Liver (tissue), 9 donors: ENCODE results near the gene CDC37L1. TPM values are rescaled to one million over a fixed set of nuclear protein-coding genes. Genes with fewer than 3 reads are reported as not detected.

Experiments used
- DNase-seq: peaks from one replicate; pipeline ENCODE4 v3.0.0-alpha.2; 2017; ENCODE audit warnings: low spot score
- H3K27ac ChIP-seq, 2 donors: one replicate each; pipeline ENCODE4 v1.7.0; 2013; ENCODE audit warnings: inconsistent platforms in 2 of 2, low read length in 2 of 2, control low read depth in 1 of 2, low read depth in 1 of 2, mild to moderate bottlenecking in 1 of 2
- H3K27me3 ChIP-seq, 4 donors: one replicate each; pipeline versions ENCODE4 v1.6.1 to v1.7.0; 2013; ENCODE audit warnings: low read length in 3 of 4, inconsistent platforms in 1 of 4, mild to moderate bottlenecking in 1 of 4, moderate library complexity in 1 of 4; ENCODE audit not compliant: control insufficient read depth in 4 of 4, insufficient read depth in 4 of 4
- H3K36me3 ChIP-seq, 4 donors: one replicate each; pipeline versions ENCODE4 v1.6.1 to v1.7.0; 2013; ENCODE audit warnings: low read length in 3 of 4, mild to moderate bottlenecking in 3 of 4, low read depth in 1 of 4, moderate library complexity in 1 of 4; ENCODE audit not compliant: control insufficient read depth in 4 of 4, insufficient read depth in 3 of 4
- H3K4me1 ChIP-seq, 4 donors: one replicate each; pipeline versions ENCODE4 v1.6.1 to v1.7.0; 2013; ENCODE audit warnings: low read length in 3 of 4, mild to moderate bottlenecking in 3 of 4, moderate library complexity in 1 of 4; ENCODE audit not compliant: control insufficient read depth in 4 of 4, insufficient read depth in 4 of 4
- H3K4me3 ChIP-seq, 3 donors: one replicate each; pipeline versions ENCODE4 v1.6.1 to v1.7.0; 2013; ENCODE audit warnings: low read length in 3 of 3, control low read depth in 1 of 3, low read depth in 1 of 3, mild to moderate bottlenecking in 1 of 3
- H3K9ac ChIP-seq, 2 donors: one replicate each; pipeline ENCODE4 v1.7.0; 2013; ENCODE audit warnings: low read length in 2 of 2, mild to moderate bottlenecking in 2 of 2, moderate library complexity in 2 of 2, control low read depth in 1 of 2, low read depth in 1 of 2
- H3K9me3 ChIP-seq, 4 donors: one replicate each; pipeline versions ENCODE4 v1.6.1 to v1.7.0; 2013; ENCODE audit warnings: low read length in 3 of 4; ENCODE audit not compliant: control insufficient read depth in 4 of 4
- ATF3 ChIP-seq: IDR thresholded peaks from 2 replicates; pipeline ENCODE4 v1.6.1; 2016; ENCODE audit warnings: antibody characterized with exemption
- CTCF ChIP-seq: fragments of 150-350 bp; IDR thresholded peaks from 2 replicates; pipeline ENCODE4 v1.5.1; 2017; ENCODE audit warnings: improper control_type of control experiment, low read depth, low read length; ENCODE audit not compliant: missing input control
- FOXA1 ChIP-seq: IDR thresholded peaks from 2 replicates; pipeline ENCODE4 v1.6.1; 2016; ENCODE audit warnings: antibody characterized with exemption
- GABPA ChIP-seq, 2 donors: IDR thresholded peaks in 1 of 2; conservative IDR thresholded peaks in 1 of 2; 2 replicates each; pipeline ENCODE4 v1.6.1; 2016; ENCODE audit warnings: antibody characterized with exemption in 2 of 2, mild to moderate bottlenecking in 1 of 2, moderate library complexity in 1 of 2
- HNF4A ChIP-seq, 2 donors: conservative IDR thresholded peaks; 2 replicates each; pipeline ENCODE4 v1.6.1; 2016; ENCODE audit warnings: antibody characterized with exemption in 2 of 2, mild to moderate bottlenecking in 2 of 2
- HNF4G ChIP-seq: IDR thresholded peaks from 2 replicates; pipeline ENCODE4 v1.6.1; 2016; ENCODE audit warnings: antibody characterized with exemption
- JUND ChIP-seq, 2 donors: IDR thresholded peaks; 2 replicates each; pipeline ENCODE4 v1.6.1; 2016; ENCODE audit warnings: antibody characterized with exemption in 2 of 2
- NR2F2 ChIP-seq: IDR thresholded peaks from 2 replicates; pipeline ENCODE4 v1.6.1; 2016; ENCODE audit warnings: antibody characterized with exemption
- REST ChIP-seq: IDR thresholded peaks from 2 replicates; pipeline ENCODE4 v1.6.1; 2016; ENCODE audit warnings: antibody characterized with exemption, mild to moderate bottlenecking
- RXRA ChIP-seq, 2 donors: IDR thresholded peaks; 2 replicates each; pipeline ENCODE4 v1.6.1; 2017 to 2018; ENCODE audit warnings: antibody characterized with exemption in 2 of 2, mild to moderate bottlenecking in 1 of 2
- SP1 ChIP-seq: IDR thresholded peaks from 2 replicates; pipeline ENCODE4 v1.6.1; 2018; ENCODE audit warnings: antibody characterized with exemption, mild to moderate bottlenecking
- TAF1 ChIP-seq: conservative IDR thresholded peaks from 2 replicates; pipeline ENCODE4 v1.6.1; 2016; ENCODE audit warnings: antibody characterized with exemption, mild to moderate bottlenecking
- YY1 ChIP-seq: IDR thresholded peaks from 2 replicates; pipeline ENCODE4 v1.6.1; 2016; ENCODE audit warnings: antibody characterized with exemption, mild to moderate bottlenecking
- ZBTB33 ChIP-seq: IDR thresholded peaks from 2 replicates; pipeline ENCODE4 v1.6.1; 2016; ENCODE audit warnings: antibody characterized with exemption
- WGBS: extraction: QIAGEN DNeasy Blood & Tissue Kit; methylation state at CpG from one replicate; pipeline ENCODE4 v1.1.7; 2013; 5-methylcytosine and 5-hydroxymethylcytosine counted together
- polyA plus RNA-seq, 2 donors: library from polyadenylated mRNA; stranded (reverse) in 1 of 2; unstranded in 1 of 2; fragments of 200-250 nt in 1 of 2; fragments of >200 nt in 1 of 2; fragmentation: Nextera tagmentation in 1 of 2; extraction: Ambion mirVana in 1 of 2; gene quantifications; one replicate each; pipeline versions ENCODE4 v1.2.1 to v1.2.3, GENCODE V29; 2013 to 2015
- total RNA-seq, 2 donors: library from RNA; depleted of rRNA; stranded (reverse); fragments of >200 nt; gene quantifications; one replicate each; pipeline ENCODE4 v1.2.3, GENCODE V29; 2014
- donor health status: healthy.
- donor health status: healthy.
- donor health status: healthy.
- donor health status: healthy.
- donor health status: healthy.

The CDC37L1 gene
- total and polyA plus RNA-seq, 4 donors, result 11.3 to 32.8 (median 19.4) TPM

GRCh38 chr9:4718911-4719310 is 39.5 kb downstream of the CDC37L1 start:
- Histone ChIP-seq H3K27me3 (no peaks in the 10 kb centered on the region), H3K4me3 (no peak overlapping the region), H3K9ac (no peak overlapping the region), H3K9me3 (no peaks in the 10 kb centered on the region), H3K4me1 (no peaks in the 10 kb centered on the region), H3K36me3 (peaks cover 15 to 66% (median 53%) of the 10 kb centered on the region in 4 donors), H3K27ac (no peak overlapping the region)
- DNase-seq, result no peak
- 95% methylated on average over 6 of the region's 6 CpGs for WGBS
- no peak for TF ChIP-seq GABPA (IDR thresholded peaks at IDR 0.05 in 1 of 2, conservative IDR thresholded peaks at IDR 0.05 in 1 of 2)
- TF ChIP-seq TAF1, result no peak
- TF ChIP-seq HNF4G, result no peak
- TF ChIP-seq RXRA (IDR thresholded peaks at IDR 0.05), result no peak
- TF ChIP-seq JUND (IDR thresholded peaks at IDR 0.05), result no peak
- no peak for TF ChIP-seq REST
- no peak for TF ChIP-seq HNF4A (conservative IDR thresholded peaks at IDR 0.05)
- TF ChIP-seq YY1, result no peak
- TF ChIP-seq NR2F2, result no peak
- no peak for TF ChIP-seq ZBTB33
- no peak for TF ChIP-seq FOXA1
- no peak for TF ChIP-seq SP1

- H3K4me1 ChIP-seq, result no peaks in the 10 kb centered on the region
- 98% methylated on average over 4 of the region's 4 CpGs for WGBS
- H3K27ac ChIP-seq, result no peak overlapping the region
- H3K36me3 ChIP-seq, result peaks cover 7 to 48% (median 39%) of the 10 kb centered on the region in 4 donors
- DNase-seq, result no peak
- no peaks in the 10 kb centered on the region for H3K27me3 ChIP-seq
- no peaks in the 10 kb centered on the region for H3K9me3 ChIP-seq
- H3K9ac ChIP-seq, result no peak overlapping the region
- no peak overlapping the region for H3K4me3 ChIP-seq
- TF ChIP-seq HNF4A (conservative IDR thresholded peaks at IDR 0.05) (no peak), CTCF (no peak), REST (no peak), YY1 (no peak), SP1 (no peak), RXRA (IDR thresholded peaks at IDR 0.05) (no peak), ATF3 (no peak), GABPA (IDR thresholded peaks at IDR 0.05 in 1 of 2, conservative IDR thresholded peaks at IDR 0.05 in 1 of 2) (no peak), JUND (IDR thresholded peaks at IDR 0.05) (no peak)
These were observed 42.4 kb downstream of the CDC37L1 start for GRCh38 chr9:4721736-4722135.
